GM21723 (cell line): ENCODE results near the gene LOXHD1.

Experiments used
- ATAC-seq: cut with Tn5 transposase; IDR thresholded peaks from one replicate; pipeline ENCODE4 v1.9.1; 2021; ENCODE audit warnings: mild to moderate bottlenecking, moderate library complexity; ENCODE audit not compliant: unreplicated experiment

Gene LOXHD1

GRCh38 chr18:46581648-46582047 lies 75.4 kb downstream of the LOXHD1 start:
- ATAC-seq, result no peak

DNA sequence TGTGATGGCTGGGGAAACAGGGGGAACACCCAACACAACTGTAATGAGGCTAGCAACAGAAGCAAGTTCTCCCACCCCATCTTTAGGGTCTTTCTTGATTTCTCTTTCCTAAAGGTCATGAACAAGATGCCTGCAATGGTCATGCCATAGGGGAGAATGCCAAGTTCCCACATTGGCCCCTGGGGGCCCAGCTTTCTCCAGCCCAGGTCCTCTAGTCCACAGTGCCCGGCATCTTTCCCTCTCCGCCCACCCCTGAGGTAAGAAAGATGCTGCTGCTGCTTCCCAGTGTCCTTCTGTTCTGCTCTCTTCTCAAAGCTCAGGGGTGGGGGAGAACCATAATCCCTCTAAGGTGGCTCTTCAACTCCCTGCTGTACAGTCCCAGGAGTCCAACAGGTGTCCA lies 78.0 kb downstream of the LOXHD1 start:
- no peak for ATAC-seq

GRCh38 chr18:46577546-46577945 lies 79.5 kb downstream of the LOXHD1 start:
- ATAC-seq, result no peak

GRCh38 chr18:46575851-46576250 lies 81.2 kb downstream of the LOXHD1 start:
- no peak for ATAC-seq

DNA sequence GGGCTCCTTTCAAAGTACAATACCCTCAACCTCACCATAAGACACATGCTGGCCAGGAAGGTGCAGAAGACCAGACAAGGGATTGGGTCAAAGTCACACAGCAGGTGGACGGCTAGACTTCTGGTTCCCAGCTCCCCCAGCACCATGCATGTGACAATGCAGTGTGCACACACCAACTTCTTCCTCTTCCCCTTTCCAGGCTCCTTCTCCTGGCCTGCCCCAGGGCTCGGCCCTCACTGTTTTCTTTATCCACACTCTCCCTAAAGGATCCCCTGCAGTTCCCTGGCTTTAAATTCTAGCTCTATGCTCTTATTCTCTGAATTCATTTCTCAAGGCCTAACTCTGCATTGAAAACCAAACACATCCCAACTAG lies 82.3 kb downstream of the LOXHD1 start:
- no peak for ATAC-seq

GRCh38 chr18:46574000-46574742 lies 82.8 kb downstream of the LOXHD1 start:
- peak; percentile 69 for ATAC-seq

DNA sequence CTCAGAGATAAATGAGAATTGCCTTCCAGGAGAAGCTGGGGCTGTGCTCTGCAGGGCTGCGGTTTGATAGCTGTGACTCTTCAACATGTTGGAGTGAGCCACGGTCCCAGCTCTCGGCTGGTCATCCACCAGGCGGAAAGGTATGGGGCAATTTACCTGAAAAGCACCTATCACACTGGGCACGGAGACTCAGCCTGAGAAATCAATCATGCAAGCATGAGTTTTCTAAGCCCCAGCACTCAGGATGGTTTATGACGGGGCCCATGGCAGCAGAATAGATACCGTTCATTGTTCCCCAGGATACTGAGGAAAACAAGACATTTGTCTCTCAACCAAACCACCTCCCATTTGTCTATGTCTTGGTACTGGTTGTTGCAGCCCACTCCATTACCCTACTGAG lies 83.9 kb downstream of the LOXHD1 start:
- no peak for ATAC-seq

GRCh38 chr18:46571756-46572155 lies 85.3 kb downstream of the LOXHD1 start:
- ATAC-seq, result no peak

DNA sequence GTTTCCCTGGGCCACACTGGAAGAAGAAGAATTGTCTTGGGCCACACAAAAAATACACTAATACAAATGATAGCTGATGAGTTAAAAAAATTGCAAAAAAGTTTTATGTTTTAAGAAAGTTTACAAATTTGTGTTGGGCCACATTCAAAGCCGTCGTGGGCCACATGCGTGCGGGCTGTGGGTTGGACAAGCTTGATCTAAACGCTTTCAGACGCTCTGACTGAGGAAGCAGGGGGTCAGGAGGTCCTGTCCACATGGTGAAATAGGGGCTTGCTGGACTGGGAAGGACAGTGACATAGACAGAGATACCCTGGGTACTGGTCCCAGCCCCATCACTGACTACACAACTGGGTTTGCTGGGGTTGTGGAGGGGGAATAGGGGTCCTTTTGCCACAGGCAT lies 86.4 kb downstream of the LOXHD1 start:
- no peak for ATAC-seq

DNA sequence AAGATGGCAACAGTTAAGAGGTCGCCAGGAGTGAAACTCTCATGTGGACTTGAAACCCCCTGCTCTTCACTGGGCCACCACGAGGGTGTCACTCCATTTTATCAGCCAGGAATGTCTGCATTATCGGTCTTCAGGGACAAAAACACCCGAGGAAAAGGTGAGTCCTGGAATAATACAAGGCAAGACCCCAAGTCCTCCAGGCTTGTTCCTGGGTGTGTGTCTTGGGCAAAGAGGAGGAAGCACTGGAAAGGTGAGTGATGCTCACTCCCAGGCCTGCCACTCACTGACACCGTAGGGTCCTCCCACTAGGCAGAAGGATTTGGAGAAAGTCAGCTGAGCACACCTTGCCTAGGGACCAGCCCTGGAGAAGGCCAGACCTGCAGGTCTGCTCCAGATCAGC lies 86.9 kb downstream of the LOXHD1 start:
- no peak for ATAC-seq

GRCh38 chr18:46569211-46569610 lies 87.8 kb downstream of the LOXHD1 start:
- no peak for ATAC-seq

DNA sequence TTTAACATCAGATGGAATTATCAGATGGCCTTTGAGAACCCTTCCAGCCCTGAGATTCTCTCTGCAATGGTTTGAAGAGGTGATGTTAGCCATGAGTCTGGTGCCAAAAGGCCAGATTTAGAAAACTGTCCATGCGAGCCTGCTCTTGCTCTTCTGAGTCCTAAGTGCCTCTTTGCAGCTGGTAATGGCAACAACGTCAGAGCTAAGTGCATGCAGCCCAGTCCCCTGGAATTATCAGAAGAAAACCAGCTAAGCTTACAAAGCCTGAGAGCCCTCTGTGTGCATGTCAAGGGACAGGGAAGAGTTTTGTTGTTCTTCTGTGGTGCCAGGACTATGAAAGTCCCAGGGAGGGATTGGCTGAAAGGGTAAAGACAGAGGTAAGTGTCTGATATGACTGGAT lies 89.8 kb downstream of the LOXHD1 start:
- no peak for ATAC-seq

DNA sequence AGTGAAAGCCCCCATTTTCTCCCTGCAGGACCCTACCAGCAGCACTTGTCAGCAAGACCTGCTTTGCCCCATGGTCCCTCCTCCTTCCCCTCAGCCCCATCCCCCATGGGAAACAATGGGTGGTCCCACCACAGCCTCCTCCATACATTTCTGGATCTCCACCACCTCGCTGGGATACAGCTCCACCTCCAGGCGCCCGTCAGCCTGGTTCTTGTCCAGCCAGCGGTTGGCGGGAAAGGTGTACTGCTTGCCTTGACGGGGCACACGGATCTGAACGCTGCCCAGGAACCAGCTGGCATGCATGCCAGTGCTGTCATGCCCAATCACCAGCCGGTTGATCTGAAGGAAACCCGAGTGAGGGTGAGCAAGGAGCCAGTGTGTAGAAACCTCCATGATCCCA lies 90.9 kb downstream of the LOXHD1 start:
- ATAC-seq, result no peak

GRCh38 chr18:46565256-46565655 lies 91.8 kb downstream of the LOXHD1 start:
- ATAC-seq, result no peak

GRCh38 chr18:46563317-46563716 lies 93.7 kb downstream of the LOXHD1 start:
- ATAC-seq, result no peak

DNA sequence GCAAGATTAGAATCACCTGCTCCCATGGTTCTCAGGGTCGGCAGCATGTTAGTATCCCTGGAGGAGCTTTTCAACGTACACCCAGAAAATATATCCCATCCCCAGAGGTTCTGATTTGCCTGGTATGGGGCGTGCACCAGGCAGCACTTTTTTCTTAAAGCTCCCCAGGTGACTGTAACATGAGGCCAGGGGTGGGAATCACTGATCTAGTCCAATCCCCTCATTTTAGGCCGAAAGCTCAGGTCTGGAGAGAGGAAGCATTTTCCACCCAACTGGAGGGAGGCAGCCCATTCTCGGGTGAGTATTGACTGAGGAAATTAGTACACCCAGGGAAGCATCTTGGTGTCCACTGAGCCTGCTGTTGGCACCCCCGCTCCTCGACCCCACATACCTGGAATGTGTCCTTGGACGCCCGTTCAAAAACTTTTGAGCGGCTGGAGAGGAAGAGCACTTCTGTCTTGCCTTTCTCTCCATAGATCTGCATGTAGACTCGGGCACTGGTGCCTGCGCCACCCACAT lies 94.3 kb downstream of the LOXHD1 start:
- no peak for ATAC-seq

GRCh38 chr18:46560671-46561045 lies 96.4 kb downstream of the LOXHD1 start:
- ATAC-seq, result no peak

DNA sequence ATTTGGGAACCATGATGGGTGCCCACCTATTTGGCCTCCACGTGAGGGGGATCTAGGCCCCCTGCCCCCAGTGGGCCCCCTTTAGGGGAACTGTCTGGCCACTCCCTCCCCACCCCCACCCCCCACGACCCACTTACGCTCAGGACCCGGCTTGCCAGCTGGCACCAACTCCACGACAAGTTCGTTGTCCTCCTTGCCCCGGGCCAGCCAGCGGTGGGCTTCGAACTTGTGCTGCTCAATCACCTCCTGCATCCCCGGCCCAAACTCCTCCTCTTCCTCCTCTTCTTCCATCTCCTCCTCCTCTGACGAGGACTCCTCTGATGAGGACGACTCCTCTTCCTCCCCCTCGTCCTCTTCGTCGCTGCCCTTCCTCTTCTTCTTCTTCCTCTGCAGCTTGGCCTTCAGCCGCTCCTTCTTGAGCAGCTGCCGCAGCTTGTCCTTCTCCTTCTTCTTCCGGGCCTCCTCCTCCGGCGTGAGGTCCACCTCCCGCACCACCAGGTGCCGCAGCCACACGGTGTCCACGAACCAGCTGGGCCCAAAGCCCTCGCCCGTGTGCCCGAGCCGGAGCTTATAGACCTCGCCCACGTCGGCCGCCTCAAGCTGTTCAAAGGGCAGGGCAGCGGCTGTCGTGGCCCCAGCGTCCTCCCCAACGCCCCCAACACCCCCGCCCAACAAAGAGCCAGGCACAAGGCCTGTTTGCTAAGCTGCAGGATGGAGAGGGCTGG lies 96.9 kb downstream of the LOXHD1 start:
- ATAC-seq, result no peak

DNA sequence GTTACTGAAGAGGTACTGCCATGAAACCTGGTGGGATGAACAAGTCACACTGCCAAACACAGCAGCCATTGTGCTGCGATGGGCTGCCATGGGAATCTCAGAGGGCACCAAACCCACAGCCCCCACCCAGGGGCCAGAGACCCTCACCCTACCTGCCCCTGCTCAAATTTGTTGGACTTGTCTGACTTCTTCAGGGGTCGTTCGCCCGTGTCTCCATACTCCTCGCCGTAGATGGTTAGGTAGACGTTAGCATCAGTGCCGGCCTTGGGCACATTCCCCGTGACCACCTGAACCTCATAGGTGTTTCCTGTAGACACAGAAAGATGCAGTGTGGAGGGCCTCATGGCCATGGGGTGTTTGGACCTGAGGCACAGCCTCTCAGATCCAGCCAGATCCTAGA lies 97.7 kb downstream of the LOXHD1 start:
- no peak for ATAC-seq

DNA sequence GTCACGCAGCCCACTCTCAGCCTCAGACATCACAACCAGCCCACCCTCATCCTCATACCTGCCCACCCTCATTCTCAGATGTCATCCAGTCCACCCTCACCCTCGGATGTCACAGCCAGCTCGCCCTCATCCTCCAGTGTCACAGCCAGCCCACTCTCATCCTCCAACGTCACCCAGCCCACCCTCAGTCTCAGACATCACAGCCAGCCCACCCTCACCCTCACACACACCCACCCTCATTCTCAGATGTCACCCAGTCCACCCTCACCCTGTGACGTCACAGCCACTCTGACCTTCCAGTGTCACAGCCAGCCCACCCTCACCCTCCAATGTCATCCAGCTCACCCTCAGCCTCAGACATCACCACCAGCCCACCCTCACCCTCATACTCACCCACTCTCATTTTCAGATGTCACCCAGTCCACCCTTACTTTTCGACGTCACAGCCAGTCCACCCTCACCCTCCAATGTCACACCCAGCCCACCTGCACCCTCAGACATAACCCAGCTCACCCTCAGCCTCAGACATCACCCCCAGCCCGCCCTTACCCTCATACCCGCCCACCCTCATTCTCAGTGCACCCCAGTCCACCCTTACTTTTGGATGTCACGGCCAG lies 100.3 kb downstream of the LOXHD1 start:
- no peak for ATAC-seq

GRCh38 chr18:46555724-46556123 lies 101.3 kb downstream of the LOXHD1 start:
- no peak for ATAC-seq

DNA sequence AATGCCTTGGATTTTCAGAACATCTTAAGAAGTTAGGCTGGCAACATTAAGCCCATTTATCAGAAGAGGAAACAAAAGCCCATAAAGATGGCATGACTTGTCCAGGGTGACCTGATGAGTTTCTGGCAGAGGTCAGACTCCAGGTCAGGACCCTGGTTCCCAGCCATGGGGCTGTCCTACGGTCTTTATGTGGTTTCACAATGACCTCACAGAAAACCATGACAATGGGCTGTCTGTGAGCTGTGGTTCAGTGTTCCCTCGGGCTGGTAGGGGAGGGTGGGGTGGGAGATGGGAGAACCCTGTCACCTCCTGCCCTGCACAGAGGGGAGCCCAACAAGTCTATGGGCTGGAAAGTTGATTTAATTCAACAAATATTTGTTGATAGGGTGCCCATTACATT lies 101.8 kb downstream of the LOXHD1 start:
- no peak for ATAC-seq
